Stomach (tissue), 9 donors: ENCODE measurements around the gene RALGAPB. TPM values are rescaled to one million over a fixed set of nuclear protein-coding genes. Genes with fewer than 3 reads are reported as not detected.

Experiments
- DNase-seq, 2 donors: peaks; one replicate each; pipeline versions ENCODE4 v3.0.0 to v3.0.0-alpha.2; 2013 to 2019
- H3K27ac ChIP-seq, 5 donors: fragments of 200-600 bp in 4 of 5; sonication (generic) in 4 of 5; one replicate each; pipeline ENCODE4 v1.5.1; 2013 to 2019; ENCODE audit warnings: mild to moderate bottlenecking in 1 of 5, moderate library complexity in 1 of 5
- H3K27me3 ChIP-seq, 3 donors: fragments of 200-600 bp; sonication (generic); one replicate each; pipeline ENCODE4 v1.5.1; 2017 to 2019; ENCODE audit warnings: mixed run types in 1 of 3
- H3K36me3 ChIP-seq, 4 donors: fragments of 200-600 bp; sonication (generic); 1 replicate in 3 of 4; 2 replicates in 1 of 4; pipeline ENCODE4 v1.5.1; 2016 to 2019
- H3K4me1 ChIP-seq, 4 donors: fragments of 200-600 bp; sonication (generic); one replicate each; pipeline ENCODE4 v1.5.1; 2016 to 2019
- H3K4me3 ChIP-seq, 4 donors: fragments of 200-600 bp; sonication (generic) in 3 of 4; one replicate each; pipeline ENCODE4 v1.5.1; 2016 to 2019; ENCODE audit warnings: mild to moderate bottlenecking in 1 of 4
- H3K9me3 ChIP-seq, 4 donors: fragments of 200-600 bp; sonication (generic); one replicate each; pipeline ENCODE4 v1.5.1; 2016 to 2019
- EP300 ChIP-seq: sonication (generic); formaldehyde crosslinking; IDR thresholded peaks from one replicate; pipeline ENCODE4 v1.6.1; 2017; ENCODE audit warnings: antibody characterized with exemption
- POLR2A ChIP-seq, 4 donors: fragments of 450-650 bp; IDR thresholded peaks; one replicate each; pipeline ENCODE4 v1.6.1; 2016; ENCODE audit warnings: antibody characterized with exemption in 4 of 4, control low read depth in 2 of 4, mild to moderate bottlenecking in 1 of 4, moderate library complexity in 1 of 4
- POLR2AphosphoS5 ChIP-seq, 3 donors: sonication (generic); formaldehyde crosslinking; IDR thresholded peaks; one replicate each; pipeline ENCODE4 v1.6.1; 2016; ENCODE audit warnings: antibody characterized with exemption in 3 of 3
- WGBS, 5 donors: extraction: QIAGEN DNeasy Blood & Tissue Kit in 3 of 5; methylation state at CpG; one replicate each; pipeline versions ENCODE4 v1.1.5 to v1.1.7; 2013 to 2018; 5-methylcytosine and 5-hydroxymethylcytosine counted together
- intact Hi-C: fragments of 100-400 bp; cut with DNase I; formaldehyde crosslinking; loops from one replicate; pipeline ENCODE4 v1.15.1; 2023; ENCODE audit warnings: low total_unique reads
- polyA plus RNA-seq, 3 donors: library from polyadenylated mRNA; stranded (reverse); fragments of 200-250 nt; gene quantifications; one replicate each; pipeline ENCODE4 v1.2.3, GENCODE V29; 2013
- total RNA-seq, 5 donors: library from RNA; depleted of rRNA; stranded (reverse); fragments of >200 nt; gene quantifications; one replicate each; pipeline versions ENCODE4 v1.1.0 to v1.2.3, GENCODE V29; 2014 to 2016
- TF ChIP-seq, protein P1 (sequence below), 7 experiments: fragments of 450-650 bp in 4 of 7; fragments of 200-600 bp in 3 of 7; sonication (generic) in 3 of 7; IDR thresholded peaks; one replicate each; pipeline ENCODE4 v1.5.1; 2016 to 2019; ENCODE audit warnings: antibody characterized with exemption in 7 of 7, control low read depth in 2 of 7, mild to moderate bottlenecking in 1 of 7
- donor health status: healthy with polysubstance abuse.
- donor health status: Bipolar disorder and iron deficiency.
- donor health status: healthy.

RALGAPB gene
- total and polyA plus RNA-seq, 8 donors: 5.4 to 57.5 (median 36.5) TPM

GRCh38 chr20:38543014-38543906 lies 70.6 kb downstream of the RALGAPB start:
- 81 to 88% (median 85%) methylated on average over 7 of the region's 7 CpGs for WGBS, 5 donors
- DNase-seq: peak in 1 of 2 donors; percentile 8
- Histone ChIP-seq H3K36me3 (peaks cover 53 to 100% (median 100%) of the 10 kb centered on the region in 4 donors), H3K27me3 (no peaks in the 10 kb centered on the region), H3K9me3 (no peaks in the 10 kb centered on the region), H3K4me1 (no peaks in the 10 kb centered on the region), H3K27ac (no peak overlapping the region), H3K4me3 (no peak overlapping the region)
- intact Hi-C loops: no loop called here
- TF ChIP-seq EP300: no peak
- TF ChIP-seq POLR2A (IDR thresholded peaks at IDR 0.05): no peak
- TF ChIP-seq POLR2AphosphoS5 (IDR thresholded peaks at IDR 0.05): no peak
- TF ChIP-seq, protein P1, sequence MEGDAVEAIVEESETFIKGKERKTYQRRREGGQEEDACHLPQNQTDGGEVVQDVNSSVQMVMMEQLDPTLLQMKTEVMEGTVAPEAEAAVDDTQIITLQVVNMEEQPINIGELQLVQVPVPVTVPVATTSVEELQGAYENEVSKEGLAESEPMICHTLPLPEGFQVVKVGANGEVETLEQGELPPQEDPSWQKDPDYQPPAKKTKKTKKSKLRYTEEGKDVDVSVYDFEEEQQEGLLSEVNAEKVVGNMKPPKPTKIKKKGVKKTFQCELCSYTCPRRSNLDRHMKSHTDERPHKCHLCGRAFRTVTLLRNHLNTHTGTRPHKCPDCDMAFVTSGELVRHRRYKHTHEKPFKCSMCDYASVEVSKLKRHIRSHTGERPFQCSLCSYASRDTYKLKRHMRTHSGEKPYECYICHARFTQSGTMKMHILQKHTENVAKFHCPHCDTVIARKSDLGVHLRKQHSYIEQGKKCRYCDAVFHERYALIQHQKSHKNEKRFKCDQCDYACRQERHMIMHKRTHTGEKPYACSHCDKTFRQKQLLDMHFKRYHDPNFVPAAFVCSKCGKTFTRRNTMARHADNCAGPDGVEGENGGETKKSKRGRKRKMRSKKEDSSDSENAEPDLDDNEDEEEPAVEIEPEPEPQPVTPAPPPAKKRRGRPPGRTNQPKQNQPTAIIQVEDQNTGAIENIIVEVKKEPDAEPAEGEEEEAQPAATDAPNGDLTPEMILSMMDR (IDR thresholded peaks at IDR 0.05): no peak

DNA sequence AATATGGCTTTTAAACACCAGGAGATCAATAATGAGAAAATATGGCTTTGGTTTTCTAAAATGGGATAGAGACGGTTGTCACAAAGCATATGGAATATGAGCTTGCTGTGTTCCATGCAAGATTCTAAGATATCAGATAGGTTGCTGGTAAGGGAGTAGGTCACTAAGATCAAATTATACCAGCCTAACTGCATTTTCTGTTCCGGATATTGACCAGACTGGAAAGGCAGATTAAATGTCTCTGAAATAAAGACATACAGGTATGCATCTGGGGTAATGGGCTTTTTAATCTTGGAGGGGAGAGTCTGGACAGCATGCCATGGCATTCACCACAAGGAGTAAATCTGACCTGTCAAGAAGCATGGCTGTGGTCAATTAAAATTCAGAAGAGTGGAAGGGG lies 73.1 kb downstream of the RALGAPB start:
- no peaks in the 10 kb centered on the region for H3K9me3 ChIP-seq
- H3K27ac ChIP-seq: no peak overlapping the region
- H3K36me3 ChIP-seq: peaks cover 53 to 100% (median 100%) of the 10 kb centered on the region in 4 donors
- no peaks in the 10 kb centered on the region for H3K4me1 ChIP-seq
- WGBS, 5 donors: 84 to 99% (median 95%) methylated on average over 2 of the region's 2 CpGs
- intact Hi-C loops: no loop called here
- TF ChIP-seq, protein P1 (IDR thresholded peaks at IDR 0.05): no peak
- TF ChIP-seq EP300 (no peak), POLR2A (IDR thresholded peaks at IDR 0.05) (no peak), POLR2AphosphoS5 (IDR thresholded peaks at IDR 0.05) (no peak)
- no peak for DNase-seq
- no peak overlapping the region for H3K4me3 ChIP-seq
- H3K27me3 ChIP-seq: no peaks in the 10 kb centered on the region

- peaks cover 55 to 100% (median 100%) of the 10 kb centered on the region in 4 donors for H3K36me3 ChIP-seq
- DNase-seq: peak in 1 of 2 donors; percentile 5
- 91 to 99% (median 93%) methylated on average over 3 of the region's 3 CpGs for WGBS, 5 donors
- H3K4me1 ChIP-seq: no peaks in the 10 kb centered on the region
- no peak overlapping the region for H3K4me3 ChIP-seq
- TF ChIP-seq, protein P1 (IDR thresholded peaks at IDR 0.05): no peak
- TF ChIP-seq POLR2AphosphoS5 (IDR thresholded peaks at IDR 0.05): no peak
- no peak for TF ChIP-seq POLR2A (IDR thresholded peaks at IDR 0.05)
- TF ChIP-seq EP300: no peak
- no peaks in the 10 kb centered on the region for H3K27me3 ChIP-seq
- H3K27ac ChIP-seq: no peak overlapping the region
- intact Hi-C loops: no loop called here
- no peaks in the 10 kb centered on the region for H3K9me3 ChIP-seq
Measured at GRCh38 chr20:38547288-38548085, 74.8 kb downstream of the RALGAPB start.

DNA sequence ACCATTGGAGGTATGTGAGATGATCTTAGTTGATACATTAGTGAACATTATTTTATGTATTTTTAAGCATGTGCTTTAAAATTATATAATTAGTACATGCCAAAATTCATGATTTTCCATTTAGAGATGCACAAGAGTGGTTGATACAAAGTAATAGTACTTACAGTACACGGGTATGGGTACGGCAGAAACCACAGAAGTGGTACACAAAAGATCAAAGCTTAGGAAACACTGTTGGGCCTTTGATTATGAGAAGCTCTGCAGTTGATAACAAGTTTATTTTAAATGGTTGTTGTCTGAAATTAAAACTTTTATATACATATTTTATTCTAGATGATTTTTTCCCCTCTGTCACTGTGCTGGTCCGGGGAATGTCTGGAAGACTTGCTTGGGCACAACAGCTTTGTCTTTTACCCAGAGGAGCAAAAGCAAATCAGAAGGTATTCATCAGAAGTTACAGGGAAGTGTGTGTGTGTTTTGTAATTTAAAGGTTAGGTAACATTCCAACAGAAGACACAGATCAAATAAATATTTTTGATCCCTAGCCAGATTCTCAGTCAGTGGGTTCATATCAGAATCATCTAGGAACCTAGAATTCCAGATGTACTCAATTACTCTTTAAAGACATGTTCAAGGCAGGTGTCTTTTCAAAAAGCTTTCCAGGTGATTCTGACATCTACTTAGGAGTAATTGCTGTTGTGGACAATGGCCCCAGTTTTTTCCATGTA lies 75.9 kb downstream of the RALGAPB start:
- intact Hi-C loops: no loop called here
- WGBS, 5 donors: 94 to 95% (median 94%) methylated on average over 3 of the region's 3 CpGs

More for the DNA sequence above, 75.9 kb downstream of the RALGAPB start:
- H3K27me3 ChIP-seq: no peaks in the 10 kb centered on the region
- TF ChIP-seq POLR2A (IDR thresholded peaks at IDR 0.05) (no peak), EP300 (no peak), POLR2AphosphoS5 (IDR thresholded peaks at IDR 0.05) (no peak)
- TF ChIP-seq, protein P1 (IDR thresholded peaks at IDR 0.05): no peak
- no peaks in the 10 kb centered on the region for H3K9me3 ChIP-seq
- peaks cover 59 to 100% (median 100%) of the 10 kb centered on the region in 4 donors for H3K36me3 ChIP-seq
- DNase-seq: no peak
- H3K4me3 ChIP-seq: no peak overlapping the region
- no peaks in the 10 kb centered on the region for H3K4me1 ChIP-seq
- H3K27ac ChIP-seq: no peak overlapping the region
